GM20431 (cell line): ENCODE measurements around the gene SAPCD1.
"Not testable (repeated sequence)": the region's sequence is repeated elsewhere in the genome, so short reads cannot be mapped to it uniquely, and the experiment has no call there.

Experiments
- in situ Hi-C: fragments of 300-500 bp; cut with MseI, MboI; formaldehyde crosslinking; loops from one replicate; pipeline ENCODE4 v1.15.0; 2020; ENCODE audit warnings: low sequenced_read_pairs; ENCODE audit not compliant: unreplicated experiment

Gene SAPCD1

DNA sequence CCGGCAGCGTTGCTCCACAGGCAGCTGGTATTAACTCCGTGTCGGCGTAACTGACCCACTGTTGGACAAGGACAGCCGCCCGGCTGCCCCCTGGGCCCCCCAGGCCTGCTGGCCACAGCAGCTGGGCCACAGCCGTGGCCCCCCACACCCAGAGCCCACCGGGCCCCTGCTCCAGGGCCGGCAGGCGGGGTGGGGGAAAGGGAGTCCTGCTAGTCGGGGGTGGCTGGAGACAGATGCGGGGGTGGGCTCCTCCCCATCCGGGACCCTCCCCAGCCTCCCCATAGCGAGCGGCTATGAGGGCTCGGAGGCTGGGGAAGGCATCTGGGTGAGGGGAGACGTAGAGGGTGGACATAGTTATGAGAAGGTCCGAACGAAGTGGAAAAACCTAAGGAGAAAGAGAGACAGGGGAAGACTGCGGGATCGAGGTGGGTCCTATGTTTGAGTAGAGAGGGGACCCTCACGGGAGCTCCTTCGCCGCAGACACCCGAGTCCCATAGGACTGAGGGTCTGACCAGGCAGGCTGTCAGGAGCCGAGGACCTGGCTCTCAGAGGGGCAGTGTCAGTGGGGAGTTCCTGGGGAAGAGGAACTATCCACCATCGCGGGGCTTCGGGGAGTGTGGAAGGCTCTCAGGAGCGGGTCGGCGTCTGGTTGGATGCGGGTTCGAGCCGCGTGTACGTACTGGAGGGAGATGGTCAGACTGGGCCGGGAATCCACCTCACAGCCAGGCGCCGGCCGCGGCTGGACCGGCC is 32.6 kb downstream of the SAPCD1 start:
- in situ Hi-C loops = no loop called here

GRCh38 chr6:31795616-31796298 is 33.3 kb downstream of the SAPCD1 start, which contains the start of gene VARS1:
Gene VARS1, minus strand, starts transcription at chr6:31795752. Its CDS starts 535 bp downstream, at chr6:31795217.
- in situ Hi-C loops = no loop called here

DNA sequence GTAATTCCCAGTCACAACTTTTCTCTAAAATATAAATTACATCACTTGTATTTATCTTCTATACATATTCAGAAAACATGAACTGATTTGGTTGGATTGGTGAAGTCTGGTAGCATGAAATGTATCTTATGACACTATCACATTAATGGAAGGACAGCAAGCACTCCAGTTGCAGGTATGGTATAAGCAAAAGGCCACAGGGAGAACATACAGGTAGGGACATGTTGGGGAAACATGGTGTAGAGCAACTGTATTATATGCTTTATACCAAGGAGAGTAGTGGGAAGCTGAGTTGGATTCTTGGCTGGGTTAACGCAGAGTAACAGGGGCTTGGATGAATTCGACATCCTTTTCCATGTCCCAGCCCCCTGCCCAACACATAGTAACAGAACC is 34.5 kb downstream of the SAPCD1 start:
- in situ Hi-C loops = no loop called here

DNA sequence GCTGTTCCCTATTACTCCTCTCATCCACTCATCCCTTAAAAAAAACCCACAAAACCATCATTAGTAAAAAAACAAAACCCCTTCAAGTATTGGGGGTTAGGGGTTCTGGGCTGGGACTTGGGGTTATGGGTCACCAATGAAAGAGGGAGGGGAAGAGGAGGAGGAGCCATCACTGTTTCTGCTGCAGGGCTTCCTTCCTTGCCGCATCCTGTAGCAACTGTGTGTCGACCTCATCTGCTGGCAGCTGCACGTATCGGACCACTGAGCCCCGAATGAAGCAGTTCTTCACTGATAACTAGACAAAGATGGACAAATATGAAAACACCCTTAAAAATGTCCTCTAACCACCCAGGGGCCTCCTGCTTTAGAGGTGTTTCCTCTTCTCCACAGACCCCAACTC is 35.1 kb downstream of the SAPCD1 start:
- in situ Hi-C loops = no loop called here

- in situ Hi-C loops = no loop called here
These were observed 37.3 kb downstream of the SAPCD1 start for GRCh38 chr6:31799781-31800180.

DNA sequence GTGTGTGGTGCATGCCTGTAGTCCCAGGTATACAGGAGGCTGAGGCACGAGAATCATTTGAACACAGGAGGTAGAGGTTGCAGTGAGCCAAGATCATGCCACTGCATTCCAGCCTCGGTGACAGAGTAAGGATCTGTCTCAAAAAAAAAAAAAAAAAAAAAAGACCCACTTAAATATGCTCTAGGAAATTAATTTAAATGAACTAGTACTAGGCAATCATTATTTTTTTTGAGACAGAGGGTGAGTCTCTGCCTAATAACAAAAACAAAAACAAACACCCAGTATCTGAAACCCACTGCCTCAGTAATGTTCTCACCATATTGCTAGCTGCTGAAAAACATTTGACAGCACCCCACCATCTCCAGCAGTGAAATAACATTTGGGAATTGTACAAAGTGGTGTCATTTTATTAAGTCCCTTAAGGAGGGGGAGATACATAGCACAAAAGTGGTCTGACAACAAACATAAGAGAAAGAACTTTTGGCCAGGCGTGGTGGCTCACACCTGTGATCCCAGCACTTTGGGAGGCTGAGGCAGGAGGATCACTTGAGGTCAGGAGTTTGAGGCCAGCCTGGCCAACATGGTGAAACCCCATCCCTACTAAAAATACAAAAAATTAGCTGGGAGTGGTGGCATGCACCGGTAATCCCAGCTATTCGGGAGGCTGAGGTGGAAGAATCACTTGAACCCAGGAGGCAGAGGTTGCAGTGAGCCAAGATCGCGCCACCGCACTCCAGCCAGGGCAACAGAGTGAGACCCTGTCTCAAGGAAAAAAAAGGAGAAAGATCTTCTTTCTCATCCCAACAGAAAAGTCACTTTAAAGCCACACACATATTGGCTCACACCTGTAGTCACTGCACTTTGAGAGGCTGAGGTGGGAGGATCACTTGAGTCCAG is 38.8 kb downstream of the SAPCD1 start:
- in situ Hi-C loops = not testable (repeated sequence)

DNA sequence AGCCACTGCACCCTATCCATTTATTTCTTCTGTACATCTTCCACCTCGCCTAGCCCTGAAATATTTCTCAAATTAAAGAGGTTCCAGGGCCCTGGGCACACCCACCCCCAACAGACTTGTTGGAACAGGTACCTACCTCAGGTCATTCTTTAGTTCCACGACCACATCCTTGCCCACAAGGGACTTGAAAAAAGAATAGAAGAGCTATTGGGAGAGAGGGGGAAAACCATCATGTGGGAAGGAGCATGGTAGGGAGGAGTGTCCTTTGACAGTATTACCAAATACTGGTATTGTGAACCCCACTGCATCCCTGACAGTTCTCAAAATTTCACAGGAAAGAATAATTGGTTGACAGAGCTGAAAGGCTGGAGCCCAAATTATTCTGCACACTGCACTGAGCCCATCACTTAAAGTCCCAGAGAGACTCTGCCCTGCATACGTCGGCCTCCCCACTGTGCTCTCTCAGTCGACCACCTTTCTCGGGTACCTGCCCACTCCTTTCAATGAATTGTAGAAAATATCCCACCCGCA is 43.5 kb downstream of the SAPCD1 start:
- in situ Hi-C loops = no loop called here

DNA sequence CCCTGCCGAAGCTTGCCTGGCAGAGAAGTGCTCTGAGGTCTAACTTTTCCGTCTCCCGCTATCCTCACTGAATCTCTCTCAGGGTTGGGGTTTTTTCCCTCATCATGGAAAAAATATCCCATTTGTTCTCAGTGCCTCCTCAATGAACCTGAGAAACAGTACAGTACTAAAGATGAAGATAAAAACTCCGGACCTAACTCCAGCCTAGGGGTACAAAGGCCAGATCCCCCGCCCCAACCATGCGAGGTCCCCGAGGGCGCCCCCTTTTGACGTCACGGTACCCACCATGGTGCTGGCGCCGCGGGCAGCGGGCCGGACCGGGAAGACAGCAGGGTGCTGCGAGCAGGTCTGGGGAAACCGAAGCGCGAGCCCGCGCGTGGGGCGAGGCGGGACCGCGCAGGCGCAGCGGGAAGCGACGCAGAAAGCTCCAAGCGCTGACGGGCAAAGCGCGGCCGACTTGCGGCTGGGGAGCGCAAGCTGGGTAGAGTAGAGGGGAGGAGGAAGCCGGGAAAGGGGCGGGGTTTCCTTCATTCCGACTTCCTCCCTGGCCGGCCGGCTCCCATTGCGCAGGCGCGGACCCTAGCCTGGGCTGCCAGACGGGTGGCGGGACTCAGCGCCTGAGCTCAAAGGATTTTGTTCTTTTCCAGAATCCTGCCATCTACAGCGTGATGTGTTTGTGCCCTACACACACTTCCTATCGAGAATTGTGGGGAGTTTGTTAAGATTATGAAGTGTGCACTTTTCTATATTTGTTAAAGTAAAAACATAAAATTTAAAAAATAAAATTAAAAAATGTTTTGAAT is 44.2 kb downstream of the SAPCD1 start, which contains the start of gene LSM2:
TSS of gene LSM2 (minus strand) at position 497 of the 803 bp plus-strand sequence. CDS start at position 288, 209 bp downstream.
- in situ Hi-C loops = no loop called here

DNA sequence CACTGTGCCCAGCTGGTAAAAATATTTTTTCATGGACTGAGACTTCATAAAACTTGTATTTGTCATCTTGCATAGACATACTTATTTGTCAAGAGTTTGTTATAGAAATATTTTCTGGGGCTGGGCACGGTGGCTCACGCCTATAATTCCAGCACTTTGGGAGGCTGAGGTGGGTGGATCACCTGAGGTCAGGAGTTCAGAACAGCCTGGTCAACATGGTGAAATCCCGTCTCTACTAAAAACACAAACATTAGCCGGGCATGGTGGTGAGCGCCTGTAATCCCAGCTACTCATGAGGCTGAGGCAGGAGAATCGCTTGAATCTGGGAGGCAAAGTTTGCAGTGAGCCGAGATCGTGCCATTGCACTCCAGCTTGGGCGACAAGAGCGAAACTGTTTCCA is 46.1 kb downstream of the SAPCD1 start:
- in situ Hi-C loops = not testable (repeated sequence)

DNA sequence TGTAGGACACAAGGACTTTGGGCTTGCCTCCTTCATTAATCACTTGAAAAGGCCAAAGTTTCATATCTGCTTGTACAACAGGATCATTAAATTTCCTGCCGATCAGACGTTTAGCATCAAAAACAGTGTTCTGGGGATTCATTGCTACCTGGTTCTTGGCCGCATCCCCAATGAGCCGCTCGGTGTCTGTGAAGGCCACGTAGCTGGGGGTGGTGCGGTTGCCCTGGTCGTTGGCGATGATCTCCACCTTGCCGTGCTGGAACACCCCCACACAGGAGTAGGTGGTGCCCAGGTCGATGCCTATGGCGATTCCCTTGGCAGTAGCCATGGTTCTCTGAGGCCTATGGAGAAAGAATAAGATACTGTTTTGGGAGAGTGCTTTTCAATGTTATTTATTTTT is 49.2 kb downstream of the SAPCD1 start:
- in situ Hi-C loops = no loop called here

DNA sequence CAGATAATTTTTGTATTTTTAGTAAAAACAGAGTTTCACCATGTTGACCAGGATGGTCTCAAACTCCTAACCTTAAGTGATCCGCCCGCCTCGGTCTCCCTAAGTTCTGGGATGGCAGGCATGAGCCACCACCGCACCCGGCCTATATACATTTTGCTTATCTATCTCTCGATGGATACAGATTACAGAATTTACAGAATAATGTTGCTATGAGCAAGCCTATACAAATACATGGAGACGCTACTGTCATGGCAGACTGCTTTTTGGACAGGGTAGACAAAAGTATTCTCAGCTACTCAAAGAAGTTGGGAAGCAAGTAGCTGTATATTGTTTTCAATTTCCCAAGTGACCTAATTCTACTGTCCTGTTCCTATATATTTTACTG is 51.0 kb downstream of the SAPCD1 start:
- in situ Hi-C loops = no loop called here
